Measurements from ENCODE around the gene AGBL2.
"Not testable (repeated sequence)": the region's sequence is repeated elsewhere in the genome, so short reads cannot be mapped to it uniquely, and the experiment has no call there.

The AGBL2 gene

DNA sequence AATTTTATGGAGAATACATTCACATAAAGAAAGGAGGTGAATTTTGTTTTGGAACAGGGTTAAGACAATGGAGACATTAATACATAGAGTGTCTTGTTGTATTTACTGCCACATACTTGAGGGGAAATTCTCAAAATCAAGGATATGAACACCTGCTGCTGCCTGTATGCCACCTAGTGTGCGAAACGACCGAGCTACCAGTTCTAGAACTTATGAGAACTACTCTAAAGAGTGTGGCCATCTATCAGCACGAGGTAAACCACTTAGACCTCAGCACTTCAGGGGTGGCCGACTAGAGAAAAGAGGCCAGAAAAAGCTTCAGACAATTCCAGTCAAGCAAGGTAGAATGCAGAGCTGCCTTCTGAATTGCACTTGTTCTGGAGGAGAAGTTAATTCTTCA lies 1.5 kb upstream of the AGBL2 start:
- no peak overlapping the region for H3K4me3 ChIP-seq (ENCODE audit: low read length)
- DNase-seq (ENCODE audit: low read depth), result peak; percentile 14
- peak; percentile 8 for TF ChIP-seq CTCF (IDR thresholded peaks at IDR 0.05; ENCODE audit: insufficient read depth, low read depth, low read length, missing control alignments)

DNA sequence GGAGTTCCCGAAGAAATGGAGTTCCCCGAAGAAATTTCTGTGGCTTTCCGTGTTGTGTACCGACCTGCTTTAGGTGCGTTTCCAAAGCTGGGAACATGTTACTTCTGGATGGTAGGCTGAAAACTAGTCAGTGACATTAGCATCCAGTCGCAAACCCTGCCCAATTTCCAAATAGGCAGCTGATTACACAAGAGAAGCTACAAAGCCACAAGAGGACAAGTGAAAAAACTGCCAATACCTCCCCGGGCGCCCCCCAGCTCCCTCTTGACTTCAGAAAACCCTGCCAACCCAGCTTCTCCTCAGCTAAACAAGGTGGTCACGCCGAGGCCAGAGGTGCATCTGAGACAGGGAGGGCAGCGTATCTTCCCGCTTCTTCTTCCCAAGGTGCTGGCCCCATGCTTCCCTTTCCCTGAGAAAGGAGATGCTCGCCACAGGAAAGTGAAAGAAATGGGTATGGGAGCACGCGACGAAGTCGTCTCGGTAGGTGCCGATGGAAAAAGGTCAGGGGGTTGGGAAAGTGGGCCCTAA lies 551 bp downstream of the AGBL2 start:
- no peak for TF ChIP-seq CTCF (IDR thresholded peaks at IDR 0.05; ENCODE audit: insufficient read depth, low read depth, low read length, missing control alignments)
- DNase-seq (ENCODE audit: low read depth), result peak; percentile 19
- H3K4me3 ChIP-seq (ENCODE audit: low read length), result peak overlapping the region; percentile 81

GRCh38 chr11:47711816-47712215 lies 3.4 kb downstream of the AGBL2 start:
- no peak for DNase-seq (ENCODE audit: low read depth)
- no peak for TF ChIP-seq CTCF (IDR thresholded peaks at IDR 0.05; ENCODE audit: insufficient read depth, low read depth, low read length, missing control alignments)
- H3K4me3 ChIP-seq (ENCODE audit: low read length), result no peak overlapping the region

- TF ChIP-seq CTCF (IDR thresholded peaks at IDR 0.05; ENCODE audit: insufficient read depth, low read depth, low read length, missing control alignments), result no peak
- DNase-seq (ENCODE audit: low read depth), result no peak
- H3K4me3 ChIP-seq (ENCODE audit: low read length), result no peak overlapping the region
These were observed 3.9 kb downstream of the AGBL2 start for GRCh38 chr11:47711225-47711624.

- DNase-seq (ENCODE audit: low read depth); H3K4me3 ChIP-seq (ENCODE audit: low read length): not testable (repeated sequence)
These were observed 7.8 kb downstream of the AGBL2 start for GRCh38 chr11:47707275-47707786.

- TF ChIP-seq CTCF (IDR thresholded peaks at IDR 0.05; ENCODE audit: insufficient read depth, low read depth, low read length, missing control alignments), result no peak
- no peak overlapping the region for H3K4me3 ChIP-seq (ENCODE audit: low read length)
- DNase-seq (ENCODE audit: low read depth), result no peak
These were observed 9.4 kb downstream of the AGBL2 start for GRCh38 chr11:47705721-47706120.

- DNase-seq (ENCODE audit: low read depth), result no peak
- no peak for TF ChIP-seq CTCF (IDR thresholded peaks at IDR 0.05; ENCODE audit: insufficient read depth, low read depth, low read length, missing control alignments)
- H3K4me3 ChIP-seq (ENCODE audit: low read length), result no peak overlapping the region
These were observed 23.2 kb downstream of the AGBL2 start for GRCh38 chr11:47691979-47692378.
